Inflammatory macrophage treated with lipopolysaccharide for 4 hours (primary cell): ENCODE results near the gene UQCRC1.

Source experiments
- DNase-seq: peaks from one replicate; pipeline ENCODE4 v3.0.0-alpha.2; 2020

UQCRC1 gene

GRCh38 chr3:48598323-48599076 is 10.9 kb downstream of the UQCRC1 start:
- DNase-seq, result no peak

GRCh38 chr3:48597408-48597800 is 12.0 kb downstream of the UQCRC1 start:
- no peak for DNase-seq

- DNase-seq, result no peak
These were observed 12.6 kb downstream of the UQCRC1 start for GRCh38 chr3:48596676-48597407.

- DNase-seq, result no peak
These were observed 13.3 kb downstream of the UQCRC1 start for GRCh38 chr3:48596157-48596556.

GRCh38 chr3:48595526-48596121 is 13.8 kb downstream of the UQCRC1 start:
- peak; percentile 16 for DNase-seq

GRCh38 chr3:48595075-48595525 is 14.3 kb downstream of the UQCRC1 start, which contains the start of gene COL7A1:
COL7A1 (minus strand) TSS chr3:48595329; CDS start chr3:48595159, 170 bp downstream.
- DNase-seq, result no peak

- no peak for DNase-seq
These were observed 14.9 kb downstream of the UQCRC1 start for GRCh38 chr3:48594417-48595049.

- DNase-seq, result no peak
These were observed 16.1 kb downstream of the UQCRC1 start for GRCh38 chr3:48593337-48593736.

GRCh38 chr3:48592519-48593087 is 16.8 kb downstream of the UQCRC1 start:
- no peak for DNase-seq

GRCh38 chr3:48591886-48592518 is 17.4 kb downstream of the UQCRC1 start:
- no peak for DNase-seq

- DNase-seq, result no peak
These were observed 18.0 kb downstream of the UQCRC1 start for GRCh38 chr3:48591436-48591835.

GRCh38 chr3:48588230-48588629 is 21.2 kb downstream of the UQCRC1 start:
- DNase-seq, result no peak

- no peak for DNase-seq
These were observed 21.8 kb downstream of the UQCRC1 start for GRCh38 chr3:48587686-48588085.

- DNase-seq, result no peak
These were observed 24.0 kb downstream of the UQCRC1 start for GRCh38 chr3:48585411-48585810.

GRCh38 chr3:48584836-48585235 is 24.6 kb downstream of the UQCRC1 start:
- no peak for DNase-seq

GRCh38 chr3:48581621-48582481 is 27.6 kb downstream of the UQCRC1 start:
- no peak for DNase-seq

GRCh38 chr3:48576647-48577046 is 32.8 kb downstream of the UQCRC1 start:
- DNase-seq, result no peak

- no peak for DNase-seq
These were observed 34.1 kb downstream of the UQCRC1 start for GRCh38 chr3:48575366-48575765.

GRCh38 chr3:48573973-48574585 is 35.4 kb downstream of the UQCRC1 start:
- no peak for DNase-seq

- no peak for DNase-seq
These were observed 36.9 kb downstream of the UQCRC1 start for GRCh38 chr3:48572517-48572916.

GRCh38 chr3:48571938-48572337 is 37.5 kb downstream of the UQCRC1 start:
- DNase-seq, result no peak
